ENCODE results near the gene ADGRG7.

- no peak for TF ChIP-seq CTCF (optimal IDR thresholded peaks at IDR 0.05 in 1 of 3, IDR thresholded peaks at IDR 0.05 in 1 of 3, conservative IDR thresholded peaks at IDR 0.05 in 1 of 3; ENCODE audit: extremely low read depth in 1 of 3, insufficient read depth in 2 of 3, low read length in 3 of 3)
- TF ChIP-seq EZH2 (IDR thresholded peaks at IDR 0.05; ENCODE audit: low read length): no peak
Observed at GRCh38 chr3:100696161-100696560, 86.8 kb downstream of the ADGRG7 start.

All from keratinocyte (primary cell).